Right lobe of liver (tissue), 6 donors: ENCODE results near the gene SETBP1. TPM values are rescaled to one million over a fixed set of nuclear protein-coding genes. Genes with fewer than 3 reads are reported as not detected.

Experiments
- ATAC-seq, 4 donors: fragments of 200-7000 bp; cut with Tn5 transposase; one replicate each; pipeline ENCODE4 v1.9.1; 2020; ENCODE audit warnings: mild to moderate bottlenecking in 4 of 4, moderate library complexity in 4 of 4
- DNase-seq, 3 donors: peaks; one replicate each; pipeline ENCODE4 v3.0.0-alpha.2; 2020
- H3K27ac ChIP-seq, 3 donors: fragments of 200-600 bp; one replicate each; pipeline ENCODE4 v1.8.0; 2022
- H3K27me3 ChIP-seq, 2 donors: fragments of 200-600 bp; one replicate each; pipeline ENCODE4 v1.8.0; 2022
- H3K36me3 ChIP-seq, 4 donors: fragments of 200-600 bp; sonication (generic) in 1 of 4; one replicate each; pipeline versions ENCODE4 v1.5.1 to v1.8.0; 2017 to 2022; ENCODE audit warnings: control low read depth in 1 of 4
- H3K4me1 ChIP-seq, 4 donors: fragments of 200-600 bp; sonication (generic) in 1 of 4; one replicate each; pipeline versions ENCODE4 v1.5.1 to v1.8.0; 2017 to 2022; ENCODE audit warnings: control low read depth in 1 of 4
- H3K4me3 ChIP-seq, 3 donors: fragments of 200-600 bp; one replicate each; pipeline ENCODE4 v1.8.0; 2022
- H3K9me3 ChIP-seq, 4 donors: fragments of 200-600 bp; sonication (generic) in 1 of 4; one replicate each; pipeline versions ENCODE4 v1.5.1 to v1.8.0; 2017 to 2022; ENCODE audit warnings: control low read depth in 1 of 4
- CTCF ChIP-seq, 4 donors: fragments of 200-600 bp in 3 of 4; fragments of 450-650 bp in 1 of 4; IDR thresholded peaks; one replicate each; pipeline versions ENCODE4 v1.5.1 to v1.8.0; 2016 to 2022; ENCODE audit warnings: antibody characterized with exemption in 4 of 4, mild to moderate bottlenecking in 2 of 4
- POLR2A ChIP-seq: fragments of 450-650 bp; IDR thresholded peaks from one replicate; pipeline ENCODE4 v1.6.1; 2017; ENCODE audit warnings: antibody characterized with exemption, mild to moderate bottlenecking
- WGBS: methylation state at CpG from one replicate; pipeline ENCODE4 v1.1.6; 2018; ENCODE audit warnings: low coverage, low lambda C conversion rate; ENCODE audit not compliant: insufficient coverage; ENCODE audit errors: missing lambda C conversion rate; 5-methylcytosine and 5-hydroxymethylcytosine counted together
- intact Hi-C, 2 donors: fragments of 100-400 bp; cut with DNase I; formaldehyde crosslinking; loops; one replicate each; pipeline versions ENCODE4 v1.11.2 to v1.14.1; 2022
- total RNA-seq, 6 experiments: library from RNA; depleted of rRNA in 2 of 6; stranded (reverse); fragments of >200 nt in 2 of 6; fragmentation: NEBNext Ultra II Directional in 3 of 6; extraction: Animal tissue kit (Norgen Biotek cat#: 25700) in 3 of 6; gene quantifications; one replicate each; pipeline versions ENCODE4 v1.1.0 to v1.2.4, GENCODE V29; 2016 to 2023
- donor health status: DM: no; HTN: yes; CAD: no.
- donor health status: DM: no; HTN: no; CAD: no.
- donor health status: DM: no; HTN: no; CAD: no.
- donor health status: DM: no; HTN: yes; CAD: no.
- donor health status: DM: no; HTN: yes; CAD: no.

Gene SETBP1
- total RNA-seq, 6 experiments from 2014 or later, result 14.3 to 29.1 (median 16.6) TPM

GRCh38 chr18:44842588-44843412, 162.1 kb downstream of the SETBP1 start:
- H3K27me3 ChIP-seq, result no peaks in the 10 kb centered on the region
- H3K27ac ChIP-seq, result no peak overlapping the region
- intact Hi-C loops, result no loop called here
- TF ChIP-seq POLR2A, result no peak
- TF ChIP-seq CTCF (IDR thresholded peaks at IDR 0.05), result no peak
- no peaks in the 10 kb centered on the region for H3K36me3 ChIP-seq
- H3K9me3 ChIP-seq, result no peaks in the 10 kb centered on the region
- ATAC-seq, result no peak
- peaks cover 0 to 9% (median 0%) of the 10 kb centered on the region in 4 donors for H3K4me1 ChIP-seq
- H3K4me3 ChIP-seq, result no peak overlapping the region
- no peak for DNase-seq
- WGBS, result no CpG with 5 or more reads among the region's 4 CpGs

- no peak for TF ChIP-seq CTCF (IDR thresholded peaks at IDR 0.05)
- TF ChIP-seq POLR2A, result no peak
- H3K9me3 ChIP-seq, result no peaks in the 10 kb centered on the region
- DNase-seq (no peak), ATAC-seq (no peak)
- intact Hi-C loops, result no loop called here
- 88% methylated on average over 1 of the region's 5 CpGs for WGBS
- H3K27me3 ChIP-seq, result no peaks in the 10 kb centered on the region
- no peak overlapping the region for H3K4me3 ChIP-seq
- no peak overlapping the region for H3K27ac ChIP-seq
- H3K4me1 ChIP-seq, result peaks cover 0 to 3% (median 0%) of the 10 kb centered on the region in 4 donors
- no peaks in the 10 kb centered on the region for H3K36me3 ChIP-seq
Observed at GRCh38 chr18:44844486-44844885, 163.8 kb downstream of the SETBP1 start.

GRCh38 chr18:44846450-44846849, 165.8 kb downstream of the SETBP1 start:
- intact Hi-C loops, result no loop called here
- TF ChIP-seq POLR2A (no peak), CTCF (IDR thresholded peaks at IDR 0.05) (no peak)
- no peak overlapping the region for H3K4me3 ChIP-seq
- H3K36me3 ChIP-seq, result no peaks in the 10 kb centered on the region
- ATAC-seq, result peak in 1 of 4 donors; percentile 52
- no peak for DNase-seq
- H3K9me3 ChIP-seq, result no peaks in the 10 kb centered on the region
- H3K4me1 ChIP-seq, result no peaks in the 10 kb centered on the region
- no peaks in the 10 kb centered on the region for H3K27me3 ChIP-seq
- no peak overlapping the region for H3K27ac ChIP-seq

- Histone ChIP-seq H3K27me3 (no peaks in the 10 kb centered on the region), H3K27ac (no peak overlapping the region), H3K4me1 (peaks cover 0 to 18% (median 3%) of the 10 kb centered on the region in 4 donors), H3K36me3 (no peaks in the 10 kb centered on the region), H3K4me3 (no peak overlapping the region), H3K9me3 (no peaks in the 10 kb centered on the region)
- intact Hi-C loops, result no loop called here
- 61% methylated on average over 9 of the region's 9 CpGs for WGBS
- DNase-seq (peak in 1 of 3 donors; percentile 47), ATAC-seq (peak in 2 of 4 donors; percentile 20 to 52)
- no peak for TF ChIP-seq CTCF (IDR thresholded peaks at IDR 0.05)
- TF ChIP-seq POLR2A, result no peak
Observed at GRCh38 chr18:44848644-44849335, 168.1 kb downstream of the SETBP1 start.
